Measurements from ENCODE around the gene PTPRZ1.

Gene PTPRZ1

DNA sequence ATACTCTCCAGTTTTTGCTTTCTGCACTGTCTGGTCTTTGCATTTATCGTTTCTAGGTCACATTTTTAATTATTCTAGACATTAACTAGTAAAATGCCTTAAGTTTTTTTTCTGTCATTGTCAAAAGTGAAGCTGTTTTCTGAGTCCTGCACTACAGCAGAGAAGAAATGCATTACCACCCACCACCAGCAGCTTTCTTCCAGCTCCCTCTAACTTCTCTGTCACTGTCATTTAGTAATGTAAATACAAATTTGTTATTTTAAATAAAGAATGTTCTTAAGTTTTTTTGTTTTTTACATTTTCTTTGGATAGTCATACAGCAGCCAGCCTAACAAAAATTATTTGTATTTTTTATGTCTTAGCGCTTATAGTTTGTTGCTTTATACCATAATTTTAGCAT is 18.8 kb downstream of the PTPRZ1 start:
- DNase-seq (ENCODE audit: low read depth): no peak

DNA sequence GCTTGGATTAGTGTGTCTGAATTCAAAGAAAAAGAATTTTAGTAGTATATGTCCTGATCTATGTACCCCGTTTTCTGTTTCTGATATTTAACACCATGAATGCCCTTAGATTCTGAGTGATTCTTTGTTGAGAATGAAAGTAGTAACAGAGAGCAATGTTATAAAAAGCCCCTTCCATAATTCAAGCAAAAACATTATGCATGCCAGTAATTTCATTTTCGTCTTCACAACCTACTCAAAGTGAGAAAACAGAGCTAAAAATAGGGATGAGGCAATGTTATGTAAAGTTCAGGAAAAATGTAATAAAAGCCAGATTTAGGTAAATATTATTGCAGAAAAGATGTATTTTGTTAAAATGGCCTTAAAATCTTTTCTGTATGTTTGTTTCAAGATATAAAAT is 28.1 kb downstream of the PTPRZ1 start:
- no peak for DNase-seq (ENCODE audit: low read depth)

DNA sequence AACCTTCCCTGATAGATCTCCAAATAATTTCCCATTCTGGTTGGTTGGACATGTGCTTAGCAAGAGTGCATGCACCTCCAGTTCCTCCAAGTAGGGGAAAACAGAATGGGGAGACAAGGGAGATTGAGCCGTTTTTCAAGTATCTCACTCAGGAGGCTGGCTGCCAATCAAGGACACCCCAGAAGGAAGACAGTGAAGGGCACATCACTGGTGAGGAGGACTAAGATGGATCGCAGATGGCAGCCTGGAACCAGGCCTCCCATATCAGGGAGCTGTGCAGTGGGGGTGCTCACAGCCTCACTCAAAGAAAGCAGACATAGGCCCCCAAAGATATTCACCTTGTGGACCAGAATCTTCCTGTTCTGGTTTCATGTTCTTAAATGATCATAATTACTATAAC is 31.2 kb downstream of the PTPRZ1 start:
- DNase-seq (ENCODE audit: low read depth): no peak

DNA sequence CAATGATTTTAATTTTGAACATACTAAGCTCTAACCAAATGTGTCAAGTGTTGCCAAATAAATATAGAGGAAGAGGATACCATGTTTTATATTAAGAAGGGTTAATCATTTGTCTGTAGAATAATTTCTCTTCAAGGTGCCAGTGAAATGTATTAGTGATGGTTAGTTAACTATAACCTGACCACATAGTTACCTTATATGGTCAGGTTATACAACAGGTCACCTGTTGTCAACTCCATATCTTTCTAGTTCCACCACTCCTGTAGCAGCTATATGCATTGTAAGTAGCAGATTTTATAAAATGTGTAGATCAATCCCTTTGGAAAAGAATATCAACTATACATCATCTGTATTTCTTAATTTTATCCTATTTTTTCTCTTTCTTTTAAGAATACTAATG is 35.1 kb downstream of the PTPRZ1 start:
- DNase-seq (ENCODE audit: low read depth): no peak

DNA sequence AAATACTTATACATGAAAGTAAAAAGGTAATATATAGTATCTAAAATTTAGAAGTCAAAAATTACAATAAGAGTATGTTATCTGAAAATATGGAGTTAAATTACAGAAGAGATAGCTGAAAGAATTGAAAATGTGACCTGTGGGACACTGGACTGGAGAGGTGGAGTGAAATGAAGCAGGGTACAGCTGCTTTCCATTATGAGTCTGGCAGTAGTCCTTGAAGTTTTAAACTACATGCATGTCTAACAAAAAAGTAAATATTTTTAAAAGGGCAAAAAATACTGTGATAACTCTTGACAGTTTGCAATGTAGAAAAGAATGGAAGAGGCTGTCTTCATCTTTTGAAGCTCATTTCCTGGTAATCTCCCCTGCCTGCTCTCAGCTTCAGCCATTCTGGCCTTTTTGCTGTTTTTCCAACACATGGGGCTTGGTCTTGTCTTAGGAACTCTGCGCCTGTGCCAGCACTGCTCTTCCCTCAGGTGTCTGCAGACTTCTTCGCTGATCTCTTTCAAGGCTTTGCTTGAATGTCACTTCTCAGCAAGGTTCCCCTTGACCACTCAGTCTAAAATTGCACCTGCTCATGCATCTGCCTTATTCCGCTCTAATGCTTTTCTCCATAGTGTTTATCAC is 36.9 kb downstream of the PTPRZ1 start:
- DNase-seq (ENCODE audit: low read depth): no peak

DNA sequence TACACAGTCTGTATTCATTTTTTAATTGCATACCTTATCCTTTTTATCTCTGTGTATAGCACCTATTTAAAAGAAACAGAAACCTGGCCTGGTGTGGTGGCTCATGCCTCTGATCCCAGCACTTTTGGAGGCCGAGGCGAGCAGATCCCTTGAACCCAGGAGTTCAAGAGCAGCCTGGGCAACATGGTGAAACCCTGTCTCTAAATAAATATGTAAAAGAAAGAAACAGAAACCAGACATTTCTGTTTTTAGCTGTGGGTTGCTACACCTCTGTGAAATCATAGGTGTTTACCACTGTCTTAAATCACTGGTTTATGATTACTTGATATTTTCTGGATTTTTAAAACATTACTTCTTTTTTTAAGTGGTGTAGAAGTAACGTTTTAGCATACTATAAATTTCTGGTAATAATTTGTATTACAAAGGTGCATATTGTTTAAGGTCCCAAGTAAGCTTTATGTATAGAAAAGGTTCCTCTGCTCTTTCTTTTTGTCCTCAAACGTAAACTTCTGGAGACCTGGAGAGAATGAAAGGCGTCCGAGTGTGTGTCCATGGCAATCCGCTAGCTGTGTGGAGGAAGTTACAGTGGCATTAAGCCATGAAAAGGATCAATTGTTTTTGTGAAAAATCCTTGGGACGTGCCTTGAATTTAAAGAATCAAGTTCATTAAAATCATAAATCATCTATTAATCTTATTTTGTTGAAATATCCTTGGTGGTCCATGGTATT is 41.1 kb downstream of the PTPRZ1 start:
- no peak for DNase-seq (ENCODE audit: low read depth)

DNA sequence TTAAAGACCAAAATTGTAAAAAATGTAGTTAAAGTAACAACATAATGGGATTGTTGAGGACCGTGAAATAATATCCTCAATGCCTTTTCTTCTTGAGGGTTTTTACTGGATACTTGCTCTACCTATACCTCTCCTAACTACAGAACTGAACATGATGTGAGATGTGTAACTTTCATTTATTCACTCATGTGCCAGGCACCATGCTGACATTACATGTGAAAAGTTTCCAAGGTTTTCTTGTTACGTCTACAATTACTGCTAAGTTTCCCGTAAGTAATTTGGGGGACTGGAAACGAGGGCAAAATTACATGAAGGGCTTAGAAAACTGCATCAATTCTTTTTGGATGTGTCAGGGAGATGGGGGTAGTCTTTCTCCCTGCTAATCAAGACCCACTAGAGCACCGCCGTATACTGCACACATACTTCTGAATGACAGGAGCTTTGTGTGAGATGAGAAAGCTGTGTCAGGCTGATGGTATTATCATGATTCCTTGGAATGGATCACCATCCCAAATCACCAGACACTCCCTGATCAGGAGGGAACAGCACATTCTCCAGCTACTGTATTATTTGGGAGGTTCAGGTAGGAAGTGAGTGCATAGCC is 41.8 kb downstream of the PTPRZ1 start:
- DNase-seq (ENCODE audit: low read depth): no peak

DNA sequence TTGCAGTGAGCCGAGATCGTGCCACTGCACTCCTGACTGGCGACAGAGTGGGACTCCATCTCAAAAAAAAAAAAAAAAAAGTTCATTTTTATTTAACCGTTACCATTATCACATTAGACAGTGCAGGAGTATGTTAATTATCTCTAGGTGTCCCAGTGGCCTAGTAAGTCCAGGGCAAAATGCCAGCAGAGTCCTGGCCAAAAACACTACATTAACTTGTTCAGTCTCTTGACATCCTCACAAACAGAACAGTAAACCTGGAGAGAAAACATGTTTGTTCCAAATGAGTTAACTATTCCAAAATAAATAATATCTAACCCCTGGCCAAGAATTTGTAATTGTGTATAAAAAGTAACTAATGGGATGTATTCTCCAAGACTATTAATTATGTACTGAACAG is 43.2 kb downstream of the PTPRZ1 start:
- DNase-seq (ENCODE audit: low read depth): no peak

DNA sequence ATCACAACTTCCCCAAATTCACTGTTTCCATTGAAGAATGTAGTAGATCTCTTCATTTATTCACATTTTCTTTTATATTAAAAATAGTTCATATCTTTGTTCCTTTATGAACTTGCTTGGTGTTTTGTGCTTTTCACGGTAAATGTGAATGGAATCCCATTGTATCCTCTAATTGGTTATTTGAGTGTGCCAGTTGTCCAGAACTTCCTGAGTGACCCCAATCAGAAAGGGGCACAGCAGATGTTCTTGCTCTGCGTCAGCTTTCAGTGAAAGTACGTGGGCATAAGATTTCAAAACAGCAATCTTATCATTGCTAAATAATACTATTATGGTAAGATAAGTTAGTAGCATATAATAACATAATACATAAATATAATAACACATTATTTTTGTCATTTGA is 47.0 kb downstream of the PTPRZ1 start:
- DNase-seq (ENCODE audit: low read depth): no peak

DNA sequence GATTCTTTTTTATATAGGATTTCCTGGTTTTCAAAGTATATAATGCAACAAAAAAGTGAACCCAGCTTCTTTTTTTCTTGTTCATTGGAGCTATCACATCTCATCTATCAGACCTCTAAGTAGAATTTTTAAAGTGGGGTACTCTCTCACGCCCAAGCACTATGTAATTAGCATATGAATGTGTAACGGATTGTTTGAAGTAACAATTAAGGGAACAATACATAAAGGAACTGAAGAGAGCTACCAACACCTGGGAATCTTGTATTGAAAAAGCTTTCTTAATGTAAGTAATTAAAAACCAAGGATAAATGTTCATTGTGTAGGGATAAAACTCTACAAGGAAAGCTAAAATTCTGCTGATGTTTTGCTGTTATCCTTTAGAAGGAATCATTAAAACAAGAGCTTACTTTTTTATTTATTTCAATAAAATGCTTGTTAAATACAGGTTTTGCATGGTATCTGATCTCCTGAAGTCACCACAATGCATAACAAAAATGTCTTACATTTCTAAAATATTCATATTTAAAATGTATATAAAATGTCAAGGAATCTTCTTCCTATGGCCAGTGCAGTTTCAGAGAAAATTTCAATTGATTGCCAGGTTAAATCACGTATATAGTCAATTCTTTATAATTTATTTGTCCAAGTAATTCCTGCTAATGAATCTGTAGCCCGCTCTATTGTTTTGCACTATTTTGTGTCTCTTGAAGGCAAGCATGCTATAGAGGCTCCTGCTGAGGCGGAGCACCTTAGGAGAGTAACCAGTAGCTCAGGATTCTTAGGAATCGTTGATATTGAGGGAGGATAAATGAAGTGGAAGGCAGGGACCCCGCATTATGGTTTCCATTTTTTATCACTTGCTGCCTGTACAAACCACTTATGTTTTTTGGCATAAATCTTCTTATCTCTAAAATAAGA is 51.6 kb downstream of the PTPRZ1 start:
- DNase-seq (ENCODE audit: low read depth): no peak

DNA sequence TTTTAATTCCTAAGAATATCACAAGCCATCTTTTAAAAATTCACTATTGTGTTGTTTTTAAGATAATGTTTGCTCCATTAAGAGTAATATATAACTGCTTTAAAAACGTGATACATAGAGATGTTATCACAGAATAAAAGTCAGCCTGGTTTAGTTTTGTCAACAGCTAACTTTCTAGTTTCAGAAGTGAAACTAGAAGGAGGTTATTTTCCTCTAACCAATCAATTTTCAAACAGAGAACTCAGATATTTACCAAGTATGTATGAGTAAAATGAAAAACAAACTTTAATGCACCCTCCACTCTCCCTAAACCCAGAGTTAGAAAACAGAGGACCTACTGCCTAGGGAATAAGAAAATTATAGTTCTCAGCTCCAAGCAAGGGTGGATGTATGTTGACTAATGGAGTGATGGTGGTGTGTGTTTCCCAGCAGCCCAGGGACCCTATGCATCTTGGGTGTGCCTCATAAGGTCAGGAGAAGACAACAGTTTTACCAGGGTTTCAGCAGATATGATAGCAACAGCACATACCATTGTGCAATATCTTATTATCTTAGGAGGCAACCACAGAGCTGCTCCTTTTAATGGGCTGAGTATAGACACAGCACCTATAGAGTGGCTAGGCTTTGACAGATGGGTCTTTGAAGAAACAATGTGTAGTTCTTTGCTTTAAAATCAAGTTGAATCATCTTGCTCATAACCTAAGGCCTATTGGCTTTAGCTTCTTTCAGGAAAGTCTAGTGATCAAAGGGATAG is 58.4 kb downstream of the PTPRZ1 start:
- no peak for DNase-seq (ENCODE audit: low read depth)

DNA sequence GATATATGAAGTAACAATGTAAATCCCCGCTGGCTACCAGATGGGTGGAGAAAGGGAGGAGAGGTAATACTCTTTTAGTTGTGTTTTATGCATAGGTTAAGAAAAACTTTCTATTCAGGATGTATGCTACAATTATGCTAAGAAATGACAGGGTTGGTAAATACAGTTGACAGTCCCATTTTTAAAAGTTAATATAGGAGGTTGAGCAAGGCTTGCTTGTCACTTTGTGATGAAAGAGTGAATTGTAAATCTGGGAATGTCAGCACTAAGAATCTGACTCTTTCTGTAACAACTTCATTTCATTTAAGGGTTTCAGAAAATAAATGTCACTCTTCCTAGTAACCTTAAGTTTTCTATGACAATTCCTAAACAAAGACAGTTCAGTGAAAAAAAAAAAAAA is 59.8 kb downstream of the PTPRZ1 start:
- DNase-seq (ENCODE audit: low read depth): no peak

DNA sequence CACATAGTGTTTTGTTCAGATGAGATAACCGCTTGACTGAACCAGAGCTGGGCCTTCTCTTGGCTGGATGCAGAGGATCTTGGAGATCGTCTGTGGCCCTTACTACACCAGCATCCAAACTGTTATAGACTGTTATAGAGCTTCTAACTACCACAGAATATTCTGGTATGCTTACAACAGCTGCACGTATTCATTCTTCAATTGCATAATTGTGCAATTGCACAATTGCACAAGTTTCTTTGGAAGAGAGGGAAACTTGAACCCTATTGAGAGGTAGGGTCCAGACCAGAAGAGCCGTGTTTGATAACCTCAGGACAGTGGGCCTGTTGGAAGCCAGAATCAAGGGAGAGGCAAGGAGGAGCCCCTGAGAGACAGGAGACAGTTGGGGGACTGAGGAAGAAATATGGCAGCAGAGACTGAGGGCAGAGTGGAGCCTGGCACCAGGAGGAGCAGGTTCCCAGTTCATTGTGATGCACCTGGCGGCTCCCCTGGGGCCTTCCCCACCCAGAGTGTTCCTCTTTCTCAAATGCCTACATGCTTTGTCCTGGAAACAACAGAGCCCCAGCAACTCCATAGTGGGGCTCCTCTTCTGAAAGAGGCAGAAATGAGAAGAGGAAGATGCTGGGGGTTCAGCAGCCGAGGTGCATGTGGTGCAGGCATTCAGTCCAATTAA is 64.1 kb downstream of the PTPRZ1 start:
- no peak for DNase-seq (ENCODE audit: low read depth)

DNA sequence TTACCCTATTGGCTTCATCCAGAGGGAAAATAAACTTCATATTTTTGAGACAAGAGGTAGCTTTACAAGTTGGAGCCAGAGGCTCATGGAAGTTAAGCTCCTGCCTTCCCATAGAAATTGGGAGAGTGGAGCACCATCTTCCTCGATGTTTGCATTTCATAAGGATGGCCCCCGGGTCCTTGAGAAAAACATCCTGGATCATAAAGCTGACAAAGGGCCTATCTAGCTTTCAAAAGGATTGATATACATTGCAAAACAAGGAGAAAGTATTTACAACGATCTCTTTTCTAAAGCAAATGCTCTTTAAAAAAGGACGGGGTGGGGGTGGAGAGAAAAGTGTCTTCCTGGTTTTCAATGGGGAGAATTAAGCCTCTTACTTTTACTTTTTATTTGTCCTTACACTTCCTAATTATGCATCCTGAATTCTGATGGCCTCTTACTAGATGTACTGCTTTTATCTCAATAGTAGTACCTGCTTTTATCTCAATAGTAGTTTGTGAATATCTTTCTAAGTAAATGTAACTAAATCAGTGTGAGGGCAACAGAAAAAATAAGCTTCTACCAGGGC is 65.6 kb downstream of the PTPRZ1 start:
- DNase-seq (ENCODE audit: low read depth): no peak

DNA sequence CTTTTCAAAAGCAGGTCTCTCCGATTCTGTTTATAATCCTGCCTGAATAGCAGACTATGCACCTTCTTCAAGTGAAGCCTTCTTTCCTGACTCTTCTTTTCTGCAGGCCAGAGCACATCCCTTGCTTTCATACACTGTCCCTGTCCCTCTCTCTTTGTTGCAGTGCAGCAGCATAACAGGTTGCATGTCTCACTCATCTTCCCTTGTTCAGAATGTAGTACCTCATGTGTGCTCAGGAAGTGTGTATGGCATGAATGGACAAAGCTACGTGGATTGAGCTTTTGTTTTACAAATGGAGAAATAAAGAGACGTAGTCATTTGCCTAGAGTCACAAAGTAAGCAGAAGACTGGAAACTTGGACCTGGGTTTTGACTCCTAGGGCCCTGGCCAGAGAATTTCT is 68.0 kb downstream of the PTPRZ1 start:
- no peak for DNase-seq (ENCODE audit: low read depth)

DNA sequence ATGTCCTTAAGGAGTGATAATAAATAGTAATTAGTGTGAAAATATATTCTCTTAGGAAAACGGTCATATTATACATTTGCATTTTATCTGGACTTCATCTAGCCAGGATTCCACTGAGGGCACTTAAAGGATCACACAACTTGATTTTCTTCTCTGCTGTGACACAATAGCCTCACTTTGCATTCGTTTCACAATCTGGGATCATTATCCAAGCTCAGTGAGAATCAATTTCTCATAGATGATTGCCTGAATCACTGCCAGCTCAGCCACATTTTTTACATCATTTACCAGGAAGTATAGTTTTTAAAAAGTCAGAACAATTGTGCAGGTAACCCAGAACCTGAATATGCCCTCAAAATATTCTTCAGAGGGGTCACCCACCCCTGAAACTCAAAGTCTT is 68.9 kb downstream of the PTPRZ1 start:
- no peak for DNase-seq (ENCODE audit: low read depth)

DNA sequence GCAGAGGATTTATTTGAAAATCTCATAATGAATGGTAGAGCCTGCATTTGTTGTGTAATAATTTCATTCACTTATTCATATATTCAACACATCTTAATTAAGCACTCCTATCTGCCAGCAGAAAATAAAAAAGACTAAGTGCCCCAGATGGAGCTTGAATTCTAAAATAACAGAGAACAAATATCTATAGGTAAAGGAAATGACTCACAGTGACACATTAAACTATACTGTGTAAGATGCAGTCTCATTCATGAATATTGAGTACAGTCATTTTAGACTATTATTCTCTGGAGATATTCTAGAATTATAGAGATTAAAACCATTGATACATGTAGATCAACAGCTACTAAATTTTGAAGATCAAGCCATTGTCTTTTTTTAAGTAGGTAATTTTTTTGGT is 72.1 kb downstream of the PTPRZ1 start:
- no peak for DNase-seq (ENCODE audit: low read depth)

DNA sequence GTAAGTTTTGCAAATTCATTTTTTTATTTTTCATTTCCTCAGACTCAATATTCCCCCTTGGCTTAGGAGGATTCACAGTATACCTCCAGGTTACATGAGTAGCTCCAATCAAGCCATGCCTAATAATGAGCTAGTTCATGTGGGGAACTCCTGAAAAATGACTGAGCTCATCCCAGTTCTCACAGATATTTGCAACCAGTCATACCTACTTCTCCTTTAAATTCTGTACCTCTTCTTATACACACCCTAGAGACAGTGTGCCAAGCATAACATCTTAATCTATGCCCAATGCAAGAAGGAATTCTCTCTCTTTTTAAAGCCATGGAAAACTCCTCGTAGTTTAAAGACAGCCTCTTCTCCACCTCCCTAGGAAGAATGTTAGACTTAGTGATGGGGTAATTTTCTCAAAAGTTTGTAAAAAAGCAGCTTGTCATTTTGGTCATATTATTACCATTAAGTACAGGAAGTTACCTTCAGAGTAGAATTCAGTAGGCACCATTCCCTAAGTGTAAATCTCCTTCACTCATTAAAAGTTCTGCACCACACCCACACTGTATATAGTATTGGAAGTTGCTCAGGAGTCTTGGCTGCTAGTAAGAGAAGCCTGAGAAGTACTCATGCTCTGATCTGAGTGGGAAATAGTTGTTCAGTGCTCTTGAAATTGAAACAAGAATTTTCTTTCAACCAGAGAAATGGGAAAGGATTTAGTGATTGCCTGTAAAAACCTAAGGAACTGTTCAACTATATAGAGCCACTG is 72.7 kb downstream of the PTPRZ1 start:
- DNase-seq (ENCODE audit: low read depth): no peak

DNA sequence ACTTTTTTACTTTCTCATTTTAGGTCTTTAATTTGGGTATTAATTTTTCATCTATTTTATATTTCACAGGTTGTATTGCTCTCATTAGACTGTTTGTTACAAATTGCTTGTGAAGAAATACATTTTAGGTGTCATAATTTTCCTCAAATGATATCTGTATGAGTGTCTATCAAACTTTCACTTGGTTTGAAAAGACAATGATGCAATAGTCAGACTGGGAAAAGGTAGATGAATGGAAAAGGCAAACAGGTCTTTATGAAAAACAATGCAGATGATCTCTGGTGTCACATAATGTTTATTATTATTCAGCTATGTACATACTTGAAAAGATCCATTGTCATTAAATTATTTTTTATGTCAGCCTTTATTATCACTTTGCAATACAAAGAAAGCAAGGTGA is 80.2 kb downstream of the PTPRZ1 start:
- DNase-seq (ENCODE audit: low read depth): no peak

DNA sequence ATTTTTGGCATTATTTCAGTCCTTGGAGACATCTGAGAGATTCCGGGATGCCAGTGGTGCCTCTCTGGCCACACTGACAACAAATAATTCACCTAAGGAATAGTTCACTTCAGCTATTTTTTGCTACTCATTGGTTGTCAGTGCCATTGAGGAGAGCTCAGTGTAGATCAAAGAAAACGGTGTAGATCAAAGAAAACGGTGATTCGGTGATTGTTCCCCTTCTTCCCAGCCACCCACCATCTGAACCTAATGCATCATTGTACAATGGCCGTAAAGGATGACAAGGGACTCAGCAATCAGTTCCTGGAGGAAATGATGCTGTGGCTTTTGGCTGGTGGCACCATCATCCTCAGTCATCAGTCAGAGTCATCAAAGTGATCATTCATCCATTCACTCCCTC is 80.6 kb downstream of the PTPRZ1 start:
- DNase-seq (ENCODE audit: low read depth): no peak
